PC-9 (cell line): ENCODE measurements around the gene RIMBP2. TPM values are rescaled to one million over a fixed set of nuclear protein-coding genes. Genes with fewer than 3 reads are reported as not detected.

Source experiments
- BruUV-seq: library from RNA; stranded (reverse); fragments of 400-500 nt; replicated peaks from 2 replicates; lab custom pipeline; 2021; lab: Mats Ljungman, UMichigan
- CTCF ChIA-PET: fragments of 300-600 bp; sonication (Branson Sonifier 250); formaldehyde crosslinking; loops from one replicate; lab custom pipeline; 2022; ENCODE audit warnings: antibody characterized with exemption; lab: Charles Lee
- POLR2A ChIA-PET: fragments of 300-600 bp; sonication (Branson Sonifier 250); formaldehyde crosslinking; loops from one replicate; lab custom pipeline; 2022; ENCODE audit warnings: antibody characterized with exemption; ENCODE audit not compliant: unreplicated experiment; lab: Charles Lee
- DNase-seq, 2 experiments: peaks; one replicate each; pipeline versions ENCODE4 v3.0.0 to v3.0.0-alpha.2; 2015 to 2022; ENCODE audit warnings: mixed read lengths in 1 of 2
- H2AFZ ChIP-seq: fragments of 200-600 bp; sonication (generic); 2 replicates; pipeline ENCODE4 v1.8.1; 2017; ENCODE audit warnings: antibody characterized with exemption
- H3F3A ChIP-seq: fragments of 200-600 bp; sonication (generic); 2 replicates; pipeline ENCODE4 v1.8.1; 2017; ENCODE audit warnings: antibody characterized with exemption, mild to moderate bottlenecking, low read depth; ENCODE audit not compliant: insufficient read depth
- H3K27ac ChIP-seq: fragments of 200-600 bp; sonication (generic); 2 replicates; pipeline ENCODE4 v1.6.1; 2016; ENCODE audit warnings: mixed run types
- H3K27me3 ChIP-seq: fragments of 200-600 bp; sonication (generic); 2 replicates; pipeline ENCODE4 v1.6.1; 2016; ENCODE audit warnings: low read depth, mixed run types; ENCODE audit not compliant: insufficient read depth
- H3K36me3 ChIP-seq: fragments of 200-600 bp; sonication (generic); 2 replicates; pipeline ENCODE4 v1.6.1; 2016; ENCODE audit warnings: low read depth, mixed run types
- H3K4me1 ChIP-seq: fragments of 200-600 bp; sonication (generic); replicated peaks from 2 replicates; pipeline ENCODE4 v1.6.1; 2016; ENCODE audit warnings: mixed run types; ENCODE audit not compliant: insufficient read depth
- H3K4me2 ChIP-seq: fragments of 200-600 bp; sonication (generic); 2 replicates; pipeline ENCODE4 v1.6.1; 2017; ENCODE audit warnings: mixed run types
- H3K4me3 ChIP-seq: fragments of 200-600 bp; sonication (generic); 2 replicates; pipeline ENCODE4 v1.6.1; 2016; ENCODE audit warnings: mixed run types
- H3K79me2 ChIP-seq: fragments of 200-600 bp; sonication (generic); 2 replicates; pipeline ENCODE4 v1.6.1; 2017; ENCODE audit warnings: low read depth, mixed run types
- H3K9me2 ChIP-seq: fragments of 200-600 bp; sonication (generic); 2 replicates; pipeline ENCODE4 v1.8.1; 2017; ENCODE audit warnings: mild to moderate bottlenecking; ENCODE audit not compliant: insufficient read depth
- H3K9me3 ChIP-seq: fragments of 200-600 bp; sonication (generic); 2 replicates; pipeline ENCODE4 v1.8.1; 2016; ENCODE audit warnings: low read depth; ENCODE audit not compliant: insufficient read depth
- H4K20me1 ChIP-seq: fragments of 200-600 bp; sonication (generic); 2 replicates; pipeline ENCODE4 v1.8.1; 2017; ENCODE audit not compliant: insufficient read depth
- CTCF ChIP-seq: fragments of 200-600 bp; sonication (generic); conservative IDR thresholded peaks from 2 replicates; pipeline ENCODE4 v1.6.1; 2017; ENCODE audit warnings: mixed run types, antibody characterized with exemption, mild to moderate bottlenecking, moderate library complexity
- EZH2 ChIP-seq: fragments of 200-600 bp; sonication (generic); IDR thresholded peaks from 2 replicates; pipeline ENCODE4 v1.8.0; 2017; ENCODE audit warnings: antibody characterized with exemption, low read depth
- intact Hi-C: fragments of 100-400 bp; cut with micrococcal nuclease; formaldehyde crosslinking; loops from one replicate; pipeline ENCODE4 v1.10.0; 2022; ENCODE audit not compliant: unreplicated experiment
- total RNA-seq: library from RNA; stranded (reverse); gene quantifications from 2 replicates; pipeline ENCODE4 v1.2.3, GENCODE V29; 2021

The RIMBP2 gene
- total RNA-seq, 1 experiment from 2014 or later: not detected

GRCh38 chr12:130583800-130584199, 132.3 kb downstream of the RIMBP2 start:
- Histone ChIP-seq H4K20me1 (no peaks in the 10 kb centered on the region), H3F3A (no peaks in the 10 kb centered on the region), H3K36me3 (no peaks in the 10 kb centered on the region), H3K4me1 (no peaks in the 10 kb centered on the region), H2AFZ (no peak overlapping the region), H3K79me2 (no peaks in the 10 kb centered on the region), H3K27me3 (peaks cover 15% of the 10 kb centered on the region; the same call in 1 of the 2 replicates), H3K4me2 (no peak overlapping the region), H3K4me3 (no peak overlapping the region), H3K9me2 (no peaks in the 10 kb centered on the region), H3K9me3 (no peaks in the 10 kb centered on the region), H3K27ac (no peak overlapping the region)
- intact Hi-C loops: no loop called here
- POLR2A ChIA-PET: no interaction called here
- TF ChIP-seq EZH2 (no peak), CTCF (no peak)
- CTCF ChIA-PET: no interaction called here
- no TSS peak for BruUV-seq
- DNase-seq: no peak

- ChIA-PET POLR2A (no interaction called here), CTCF (no interaction called here)
- H3K4me2 ChIP-seq: no peak overlapping the region
- no peak overlapping the region for H3K27ac ChIP-seq
- no peaks in the 10 kb centered on the region for H4K20me1 ChIP-seq
- intact Hi-C loops: no loop called here
- H3K79me2 ChIP-seq: no peaks in the 10 kb centered on the region
- no peaks in the 10 kb centered on the region for H3K4me1 ChIP-seq
- H2AFZ ChIP-seq: no peak overlapping the region
- TF ChIP-seq EZH2 (no peak), CTCF (no peak)
- no peak for DNase-seq
- no peaks in the 10 kb centered on the region for H3F3A ChIP-seq
- no peaks in the 10 kb centered on the region for H3K36me3 ChIP-seq
- H3K27me3 ChIP-seq: peaks cover 15% of the 10 kb centered on the region; the same call in 1 of the 2 replicates
- BruUV-seq: no TSS peak
- H3K4me3 ChIP-seq: no peak overlapping the region
- H3K9me2 ChIP-seq: no peaks in the 10 kb centered on the region
- H3K9me3 ChIP-seq: no peaks in the 10 kb centered on the region
These were observed 132.8 kb downstream of the RIMBP2 start for GRCh38 chr12:130583317-130583716.

- POLR2A ChIA-PET: no interaction called here
- CTCF ChIA-PET: no interaction called here
These were observed 133.8 kb downstream of the RIMBP2 start for GRCh38 chr12:130582286-130582685.

More at GRCh38 chr12:130582286-130582685, 133.8 kb downstream of the RIMBP2 start:
- H3K9me3 ChIP-seq: no peaks in the 10 kb centered on the region
- no peak overlapping the region for H2AFZ ChIP-seq
- no peaks in the 10 kb centered on the region for H4K20me1 ChIP-seq
- no peak overlapping the region for H3K27ac ChIP-seq
- peaks cover 21% of the 10 kb centered on the region; the same call in 1 of the 2 replicates for H3K27me3 ChIP-seq
- no peak overlapping the region for H3K4me2 ChIP-seq
- BruUV-seq: no TSS peak
- intact Hi-C loops: no loop called here
- DNase-seq: no peak
- TF ChIP-seq CTCF (no peak), EZH2 (no peak)
- H3K9me2 ChIP-seq: no peaks in the 10 kb centered on the region
- no peaks in the 10 kb centered on the region for H3K36me3 ChIP-seq
- no peak overlapping the region for H3K4me3 ChIP-seq
- no peaks in the 10 kb centered on the region for H3F3A ChIP-seq
- H3K79me2 ChIP-seq: no peaks in the 10 kb centered on the region
- H3K4me1 ChIP-seq: no peaks in the 10 kb centered on the region
